Natural killer cell (primary cell): ENCODE measurements around the gene DIAPH2. TPM values are rescaled to one million over a fixed set of nuclear protein-coding genes. Genes with fewer than 3 reads are reported as not detected.

Source experiments
- ATAC-seq, 3 donors: fragments of 150-1000 bp in 2 of 3; fragments of 200-7000 bp in 1 of 3; cut with Tn5 transposase; 1 replicate in 1 of 3; 2 replicates in 2 of 3; pipeline ENCODE4 v1.10.0; 2021; ENCODE audit warnings: mild to moderate bottlenecking in 2 of 3, moderate library complexity in 2 of 3
- DNase-seq, 2 donors: peaks; one replicate each; pipeline versions ENCODE4 v3.0.0 to v3.0.0-alpha.2; 2013 to 2021; ENCODE audit warnings: mixed read lengths in 1 of 2
- H3K27ac ChIP-seq: one replicate; pipeline ENCODE4 v1.5.1; 2013; ENCODE audit warnings: mild to moderate bottlenecking, low read length
- H3K27me3 ChIP-seq: one replicate; pipeline ENCODE4 v1.6.1; 2013; ENCODE audit warnings: low read length; ENCODE audit not compliant: control insufficient read depth, insufficient read depth
- H3K36me3 ChIP-seq: one replicate; pipeline ENCODE4 v1.6.1; 2013; ENCODE audit warnings: low read length; ENCODE audit not compliant: control insufficient read depth, insufficient read depth
- H3K4me1 ChIP-seq: one replicate; pipeline ENCODE4 v1.6.1; 2013; ENCODE audit warnings: low read length; ENCODE audit not compliant: control insufficient read depth, insufficient read depth
- H3K4me3 ChIP-seq: one replicate; pipeline ENCODE4 v1.5.1; 2013; ENCODE audit warnings: low read length
- H3K9me3 ChIP-seq: one replicate; pipeline ENCODE4 v1.6.1; 2013; ENCODE audit warnings: low read length; ENCODE audit not compliant: control insufficient read depth, insufficient read depth
- H3K27ac Mint-ChIP-seq, 2 donors: one replicate each; pipeline ENCODE4 v1.8.0; 2022; ENCODE audit warnings: mild to moderate bottlenecking in 2 of 2, mixed read lengths in 2 of 2, moderate library complexity in 1 of 2
- H3K27me3 Mint-ChIP-seq, 2 donors: one replicate each; pipeline ENCODE4 v1.8.0; 2022; ENCODE audit warnings: low read depth in 2 of 2, mixed read lengths in 2 of 2
- H3K36me3 Mint-ChIP-seq: one replicate; pipeline ENCODE4 v1.8.0; 2022; ENCODE audit warnings: mixed read lengths
- H3K4me1 Mint-ChIP-seq, 2 donors: one replicate each; pipeline ENCODE4 v1.8.0; 2022; ENCODE audit warnings: mixed read lengths in 2 of 2
- H3K4me3 Mint-ChIP-seq: one replicate; pipeline ENCODE4 v1.8.0; 2022; ENCODE audit warnings: mild to moderate bottlenecking, moderate library complexity, mixed read lengths
- H3K9me3 Mint-ChIP-seq, 2 donors: one replicate each; pipeline ENCODE4 v1.8.0; 2022; ENCODE audit warnings: mixed read lengths in 2 of 2
- CTCF ChIP-seq: fragments of 200-600 bp; IDR thresholded peaks from one replicate; pipeline ENCODE4 v1.8.0; 2022; ENCODE audit warnings: antibody characterized with exemption
- WGBS: methylation state at CpG from one replicate; pipeline ENCODE4 v1.1.7; 2013; ENCODE audit warnings: missing lambda C conversion rate; ENCODE audit not compliant: insufficient coverage; 5-methylcytosine and 5-hydroxymethylcytosine counted together
- intact Hi-C: fragments of 100-400 bp; cut with micrococcal nuclease; formaldehyde crosslinking; loops from one replicate; pipeline ENCODE4 v1.14.2; 2022
- total RNA-seq, 4 donors: library from RNA; stranded (reverse); fragments of 120-200 nt in 1 of 4; gene quantifications; one replicate each; pipeline versions ENCODE4 v1.2.3 to v1.2.4, GENCODE V29; 2013 to 2022

The DIAPH2 gene
- total RNA-seq, 3 donors from 2014 or later (not counting 1 experiment from before 2014, with no cell fraction given): 17.0 to 18.2 (median 17.0) TPM

- H3K4me3 Mint-ChIP-seq: no peak overlapping the region
- H3K9me3 ChIP-seq: no peaks in the 10 kb centered on the region
- H3K27ac Mint-ChIP-seq: no peak overlapping the region
- intact Hi-C loops: no loop called here
- no peak for TF ChIP-seq CTCF
- H3K27ac ChIP-seq: no peak overlapping the region
- H3K9me3 Mint-ChIP-seq: no peaks in the 10 kb centered on the region
- DNase-seq (no peak), ATAC-seq (no peak)
- no peak overlapping the region for H3K4me3 ChIP-seq
- WGBS: 67% methylated on average over 1 of the region's 2 CpGs
- no peaks in the 10 kb centered on the region for H3K36me3 Mint-ChIP-seq
- peaks cover 0 to 5% of the 10 kb centered on the region in 2 donors for H3K4me1 Mint-ChIP-seq
- H3K27me3 ChIP-seq: no peaks in the 10 kb centered on the region
- H3K4me1 ChIP-seq: no peaks in the 10 kb centered on the region
- H3K36me3 ChIP-seq: no peaks in the 10 kb centered on the region
- H3K27me3 Mint-ChIP-seq: no peaks in the 10 kb centered on the region
Measured at GRCh38 chrX:97026406-97026805, 341.8 kb downstream of the DIAPH2 start.

GRCh38 chrX:97027384-97027922, 342.8 kb downstream of the DIAPH2 start:
- ATAC-seq: no peak
- Mint-ChIP-seq H3K27ac (no peak overlapping the region), H3K4me1 (no peaks in the 10 kb centered on the region), H3K4me3 (no peak overlapping the region), H3K9me3 (no peaks in the 10 kb centered on the region), H3K36me3 (no peaks in the 10 kb centered on the region), H3K27me3 (no peaks in the 10 kb centered on the region)
- H3K4me3 ChIP-seq: no peak overlapping the region
- whole genome bisulfite sequencing: 100% methylated on average over 3 of the region's 6 CpGs
- no peak for DNase-seq
- no peak overlapping the region for H3K27ac ChIP-seq
- H3K36me3 ChIP-seq: no peaks in the 10 kb centered on the region
- H3K4me1 ChIP-seq: no peaks in the 10 kb centered on the region
- no peaks in the 10 kb centered on the region for H3K27me3 ChIP-seq
- no peak for TF ChIP-seq CTCF
- no peaks in the 10 kb centered on the region for H3K9me3 ChIP-seq
- intact Hi-C loops: no loop called here

- WGBS: no CpG with 5 or more reads among the region's 2 CpGs
- Histone ChIP-seq H3K4me1 (no peaks in the 10 kb centered on the region), H3K4me3 (no peak overlapping the region), H3K27me3 (no peaks in the 10 kb centered on the region), H3K27ac (no peak overlapping the region), H3K36me3 (no peaks in the 10 kb centered on the region), H3K9me3 (no peaks in the 10 kb centered on the region)
- Mint-ChIP-seq H3K27ac (no peak overlapping the region), H3K9me3 (no peaks in the 10 kb centered on the region), H3K4me3 (no peak overlapping the region), H3K27me3 (no peaks in the 10 kb centered on the region), H3K4me1 (no peaks in the 10 kb centered on the region), H3K36me3 (no peaks in the 10 kb centered on the region)
- no peak for ATAC-seq
- no peak for DNase-seq
- no peak for TF ChIP-seq CTCF
- intact Hi-C loops: no loop called here
Measured at GRCh38 chrX:97030463-97030862, 345.8 kb downstream of the DIAPH2 start.

GRCh38 chrX:97030947-97031346, 346.3 kb downstream of the DIAPH2 start:
- Mint-ChIP-seq H3K27me3 (no peaks in the 10 kb centered on the region), H3K4me1 (no peaks in the 10 kb centered on the region), H3K4me3 (no peak overlapping the region), H3K27ac (no peak overlapping the region), H3K9me3 (no peaks in the 10 kb centered on the region), H3K36me3 (no peaks in the 10 kb centered on the region)
- Histone ChIP-seq H3K27me3 (no peaks in the 10 kb centered on the region), H3K27ac (no peak overlapping the region), H3K9me3 (no peaks in the 10 kb centered on the region), H3K4me3 (no peak overlapping the region), H3K4me1 (no peaks in the 10 kb centered on the region), H3K36me3 (no peaks in the 10 kb centered on the region)
- intact Hi-C loops: no loop called here
- DNase-seq: no peak
- no CpG with 5 or more reads among the region's 1 CpG for WGBS
- no peak for ATAC-seq
- TF ChIP-seq CTCF: no peak
